Peyer's patch (tissue), 4 donors: Measurements from ENCODE around the gene UNC93B1. TPM values are rescaled to one million over a fixed set of nuclear protein-coding genes. Genes with fewer than 3 reads are reported as not detected.

Experiments used
- DNase-seq, 3 donors: peaks; one replicate each; pipeline ENCODE4 v3.0.0-alpha.2; 2017 to 2019
- H3K27ac ChIP-seq, 4 donors: fragments of 200-600 bp; sonication (generic); one replicate each; pipeline ENCODE4 v1.5.1; 2016 to 2019
- H3K27me3 ChIP-seq, 2 donors: fragments of 200-600 bp; sonication (generic); one replicate each; pipeline ENCODE4 v1.5.1; 2019
- H3K36me3 ChIP-seq, 3 donors: fragments of 200-600 bp; sonication (generic); one replicate each; pipeline ENCODE4 v1.5.1; 2016 to 2019
- H3K4me1 ChIP-seq, 4 donors: fragments of 200-600 bp; sonication (generic); one replicate each; pipeline ENCODE4 v1.5.1; 2016 to 2019
- H3K4me3 ChIP-seq, 4 donors: fragments of 200-600 bp; sonication (generic); 1 replicate in 3 of 4; 2 replicates in 1 of 4; pipeline ENCODE4 v1.5.1; 2016 to 2019; ENCODE audit warnings: mild to moderate bottlenecking in 1 of 4
- H3K9me3 ChIP-seq, 4 donors: fragments of 200-600 bp; sonication (generic); one replicate each; pipeline ENCODE4 v1.5.1; 2016 to 2019; ENCODE audit warnings: mild to moderate bottlenecking in 1 of 4
- POLR2A ChIP-seq, 2 donors: fragments of 450-650 bp; IDR thresholded peaks; one replicate each; pipeline ENCODE4 v1.5.1; 2017; ENCODE audit warnings: antibody characterized with exemption in 2 of 2, mild to moderate bottlenecking in 2 of 2, moderate library complexity in 2 of 2
- total RNA-seq, 4 donors: library from RNA; depleted of rRNA; stranded (reverse); fragments of >200 nt; gene quantifications; one replicate each; pipeline ENCODE4 v1.1.0, GENCODE V29; 2016
- TF ChIP-seq, protein P1 (sequence below), 6 experiments: fragments of 450-650 bp in 4 of 6; fragments of 200-600 bp in 2 of 6; sonication (generic) in 1 of 6; IDR thresholded peaks; one replicate each; pipeline ENCODE4 v1.5.1; 2017 to 2019; ENCODE audit warnings: antibody characterized with exemption in 6 of 6, mild to moderate bottlenecking in 3 of 6, moderate library complexity in 1 of 6

Gene UNC93B1
- total RNA-seq, 4 donors from 2014 or later: 68.7 to 154 (median 91.6) TPM

DNA sequence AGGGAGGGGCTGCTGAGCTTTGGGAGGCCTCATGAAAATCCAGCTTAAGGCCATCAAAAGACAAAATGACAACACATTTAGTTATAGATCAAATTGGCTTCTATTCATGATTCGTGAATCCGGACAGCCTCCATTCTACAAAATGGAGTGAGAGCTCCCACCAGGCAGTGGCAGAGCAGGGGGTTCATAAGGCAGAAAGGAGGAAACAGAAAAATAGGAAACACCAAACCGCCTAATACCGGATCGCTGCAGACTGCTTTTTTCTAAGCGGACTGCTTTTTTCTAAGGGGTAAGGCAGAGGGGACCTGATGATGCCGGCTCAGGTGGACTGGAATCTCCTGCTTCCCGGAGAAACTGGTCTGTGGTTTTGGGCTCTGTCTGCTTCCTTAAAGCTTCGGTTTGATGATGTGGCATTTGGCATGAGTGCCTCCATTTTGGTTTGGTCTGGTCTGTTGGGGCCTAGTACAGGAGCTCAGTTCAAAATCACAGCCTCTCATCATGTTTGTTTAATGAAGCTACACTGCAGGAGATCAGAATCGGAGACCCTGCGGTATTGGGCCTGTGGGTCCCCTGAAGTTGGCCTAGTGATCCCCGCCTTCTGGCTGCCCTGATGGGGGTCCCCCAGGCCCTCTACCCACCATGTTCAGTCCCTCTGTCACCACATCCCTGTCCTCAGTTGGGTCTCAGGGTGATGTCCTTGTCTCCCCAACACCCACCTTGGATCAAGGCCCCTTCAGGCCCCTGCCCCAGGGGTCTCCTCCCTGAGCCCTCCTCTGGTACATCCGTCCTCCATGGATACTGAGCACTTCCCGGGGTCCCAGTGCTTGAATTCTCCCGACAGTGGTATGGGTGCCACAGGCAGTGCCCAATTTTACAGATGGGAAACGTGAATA, 7.4 kb upstream of the UNC93B1 start:
- no peaks in the 10 kb centered on the region for H3K9me3 ChIP-seq
- peak overlapping the region in 3 of 4 donors; percentile 23 to 48 (median 48) for H3K4me3 ChIP-seq
- H3K36me3 ChIP-seq: no peaks in the 10 kb centered on the region
- peak overlapping the region; percentile 65 to 98 (median 90) for H3K27ac ChIP-seq
- H3K4me1 ChIP-seq: peaks cover 11 to 64% (median 17%) of the 10 kb centered on the region in 4 donors
- no peaks in the 10 kb centered on the region for H3K27me3 ChIP-seq
- DNase-seq: no peak
- TF ChIP-seq, protein P1, sequence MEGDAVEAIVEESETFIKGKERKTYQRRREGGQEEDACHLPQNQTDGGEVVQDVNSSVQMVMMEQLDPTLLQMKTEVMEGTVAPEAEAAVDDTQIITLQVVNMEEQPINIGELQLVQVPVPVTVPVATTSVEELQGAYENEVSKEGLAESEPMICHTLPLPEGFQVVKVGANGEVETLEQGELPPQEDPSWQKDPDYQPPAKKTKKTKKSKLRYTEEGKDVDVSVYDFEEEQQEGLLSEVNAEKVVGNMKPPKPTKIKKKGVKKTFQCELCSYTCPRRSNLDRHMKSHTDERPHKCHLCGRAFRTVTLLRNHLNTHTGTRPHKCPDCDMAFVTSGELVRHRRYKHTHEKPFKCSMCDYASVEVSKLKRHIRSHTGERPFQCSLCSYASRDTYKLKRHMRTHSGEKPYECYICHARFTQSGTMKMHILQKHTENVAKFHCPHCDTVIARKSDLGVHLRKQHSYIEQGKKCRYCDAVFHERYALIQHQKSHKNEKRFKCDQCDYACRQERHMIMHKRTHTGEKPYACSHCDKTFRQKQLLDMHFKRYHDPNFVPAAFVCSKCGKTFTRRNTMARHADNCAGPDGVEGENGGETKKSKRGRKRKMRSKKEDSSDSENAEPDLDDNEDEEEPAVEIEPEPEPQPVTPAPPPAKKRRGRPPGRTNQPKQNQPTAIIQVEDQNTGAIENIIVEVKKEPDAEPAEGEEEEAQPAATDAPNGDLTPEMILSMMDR (IDR thresholded peaks at IDR 0.05): no peak
- TF ChIP-seq POLR2A (IDR thresholded peaks at IDR 0.05): no peak

DNA sequence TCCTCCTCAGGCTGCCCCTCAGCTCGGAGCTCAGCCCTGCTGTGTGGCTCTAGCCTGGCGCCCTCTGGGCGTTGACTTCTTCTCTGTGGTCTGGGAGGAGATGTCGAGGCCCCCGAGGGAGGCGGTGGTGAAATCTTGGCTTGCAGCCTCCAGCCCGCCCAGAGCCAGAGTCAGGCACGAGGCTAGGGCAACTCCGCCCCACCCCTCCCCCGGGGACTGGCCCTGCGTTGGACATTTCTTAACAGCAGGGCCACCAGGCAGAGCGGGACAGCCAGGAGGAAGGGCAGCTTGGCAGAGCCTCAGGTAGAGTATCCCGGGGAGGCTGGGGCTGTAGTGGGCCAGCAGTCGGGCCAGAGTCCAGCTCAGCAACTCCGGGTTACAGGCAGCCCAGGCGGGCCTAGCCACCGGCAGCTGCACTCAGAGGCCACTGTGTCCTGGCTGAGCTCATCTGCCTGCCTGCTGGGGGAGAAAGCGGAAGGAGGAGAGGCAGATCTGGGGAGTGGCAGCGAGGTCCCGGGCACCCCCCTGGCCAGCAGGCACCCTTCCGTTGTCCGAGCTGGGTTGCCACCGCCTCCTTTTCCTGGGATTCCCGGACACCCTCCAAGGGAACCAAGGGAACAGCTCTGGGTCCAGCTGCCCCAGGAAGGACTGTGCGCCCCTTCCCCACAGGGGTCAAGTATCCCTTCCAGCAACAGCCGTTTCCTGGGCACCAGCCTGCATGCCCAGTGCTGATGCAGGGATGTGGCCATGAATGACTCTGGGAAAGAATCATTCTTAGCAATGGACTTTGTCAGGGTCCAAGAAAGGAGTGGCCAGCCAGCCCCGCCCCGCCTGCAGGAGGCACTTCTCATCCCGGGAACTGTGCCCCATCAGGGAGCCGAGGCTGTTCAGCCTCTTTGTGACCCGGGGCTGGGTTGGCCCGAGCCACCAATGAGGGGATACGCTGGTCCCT, 6.5 kb upstream of the UNC93B1 start, which contains the start of gene ALDH3B1:
Gene ALDH3B1, plus strand, starts transcription at position 238 of the 952 bp plus-strand sequence. CDS start 4,971 bp downstream, outside the sequence.
- Histone ChIP-seq H3K9me3 (no peaks in the 10 kb centered on the region), H3K4me1 (peaks cover 11 to 64% (median 19%) of the 10 kb centered on the region in 4 donors), H3K27ac (peak within 1 kb of the TSS; percentile 65 to 98 (median 90)), H3K27me3 (no peaks in the 10 kb centered on the region), H3K36me3 (no peaks in the 10 kb centered on the region), H3K4me3 (peak within 1 kb of the TSS in 3 of 4 donors; percentile 23 to 48 (median 48))
- peak; percentile 63 to 80 for TF ChIP-seq POLR2A (IDR thresholded peaks at IDR 0.05)
- TF ChIP-seq, protein P1 (IDR thresholded peaks at IDR 0.05): peak in 2 of 6 experiments; percentile 9 to 20
- DNase-seq: peak; percentile 62 to 94 (median 92)

DNA sequence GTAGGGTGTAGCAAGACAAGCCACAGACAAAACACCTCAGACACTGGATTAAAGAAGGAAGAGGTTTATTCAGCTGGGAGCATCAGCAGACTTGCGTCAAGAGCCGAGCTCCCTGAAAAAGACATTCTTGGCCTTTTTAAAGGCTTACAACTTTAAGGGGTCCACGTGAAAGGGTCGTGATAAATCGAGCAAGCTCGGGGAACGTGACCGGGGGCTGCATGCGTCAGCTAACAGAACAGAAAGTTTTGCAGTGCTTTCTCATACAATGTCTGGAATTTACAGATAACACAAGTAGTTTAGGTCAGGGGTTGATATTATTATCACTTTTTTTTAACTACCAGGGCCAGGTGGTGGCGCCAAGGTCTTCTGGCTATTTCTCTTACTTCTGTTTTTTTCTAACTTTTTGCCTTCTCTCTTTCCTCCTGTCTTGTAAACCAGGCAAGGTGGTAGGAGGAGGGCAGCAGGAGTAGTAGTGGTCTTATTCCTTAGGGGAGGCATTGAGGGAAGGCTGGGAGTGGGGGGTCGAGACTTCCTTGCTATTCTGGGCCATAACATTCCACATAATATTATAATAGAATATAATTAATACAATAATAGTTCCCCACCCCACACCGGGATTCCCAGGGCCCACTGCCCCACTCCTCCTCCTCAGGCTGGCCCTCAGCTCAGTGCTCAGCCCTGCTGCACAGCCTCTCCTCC, 5.6 kb upstream of the UNC93B1 start:
- peaks cover 8 to 60% (median 20%) of the 10 kb centered on the region in 4 donors for H3K4me1 ChIP-seq
- no peaks in the 10 kb centered on the region for H3K27me3 ChIP-seq
- no peak for TF ChIP-seq POLR2A (IDR thresholded peaks at IDR 0.05)
- TF ChIP-seq, protein P1 (IDR thresholded peaks at IDR 0.05): peak in 2 of 6 experiments; percentile 21 to 23
- peak overlapping the region in 2 of 4 donors; percentile 48 for H3K4me3 ChIP-seq
- peak in 2 of 3 donors; percentile 57 to 73 for DNase-seq
- H3K27ac ChIP-seq: peak overlapping the region; percentile 65 to 98 (median 90)
- H3K36me3 ChIP-seq: no peaks in the 10 kb centered on the region
- H3K9me3 ChIP-seq: no peaks in the 10 kb centered on the region

DNA sequence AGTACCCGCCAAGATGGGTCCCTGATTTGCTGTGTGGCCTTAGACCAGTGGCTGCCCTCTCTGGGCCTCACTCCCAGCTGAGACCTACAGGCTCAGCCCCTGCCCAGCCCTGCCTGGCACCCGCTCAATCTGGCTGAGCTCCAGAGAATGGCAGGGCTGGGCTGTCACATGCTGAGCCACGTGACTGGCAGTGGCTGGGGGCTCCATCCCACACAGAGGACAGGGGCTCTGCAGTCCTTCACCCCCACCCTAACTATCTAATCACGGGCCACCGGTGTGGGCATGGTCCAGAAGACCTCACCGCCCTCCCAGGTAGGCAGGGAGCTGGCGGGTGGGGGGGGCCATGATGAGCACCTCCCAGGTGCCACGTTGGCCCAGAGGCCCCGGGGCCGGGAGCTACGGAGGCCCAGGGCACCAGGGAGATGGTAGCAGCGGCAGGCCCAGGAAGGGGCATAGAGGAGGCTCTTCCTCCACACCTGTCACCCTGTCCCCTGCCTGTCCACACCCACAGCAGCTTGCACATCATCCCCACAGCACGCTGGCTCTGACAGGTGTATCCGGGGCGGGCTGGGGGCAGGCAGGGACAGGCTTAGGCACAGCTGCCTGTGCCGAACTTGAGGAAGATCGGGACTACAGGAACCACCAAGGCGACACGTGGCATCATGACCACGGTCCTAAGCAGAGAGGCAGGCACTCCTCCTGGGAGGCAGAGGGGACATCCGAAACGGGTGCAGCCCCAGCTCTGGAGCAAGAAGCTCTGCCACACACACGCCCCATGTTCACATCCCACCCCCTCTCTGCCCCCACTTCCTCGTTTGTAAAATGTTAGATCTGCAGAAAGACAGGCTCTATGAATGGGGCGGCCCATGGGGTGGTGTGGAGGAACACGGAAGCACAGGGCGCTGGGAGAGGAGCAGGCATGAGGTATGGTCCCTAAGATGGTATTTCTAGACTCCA, 4.8 kb upstream of the UNC93B1 start:
- TF ChIP-seq, protein P1 (IDR thresholded peaks at IDR 0.05): no peak
- no peak for TF ChIP-seq POLR2A (IDR thresholded peaks at IDR 0.05)
- peak overlapping the region; percentile 43 to 98 (median 90) for H3K27ac ChIP-seq
- no peaks in the 10 kb centered on the region for H3K9me3 ChIP-seq
- peak overlapping the region in 2 of 4 donors; percentile 38 to 48 for H3K4me3 ChIP-seq
- peaks cover 8 to 56% (median 24%) of the 10 kb centered on the region in 4 donors for H3K4me1 ChIP-seq
- H3K36me3 ChIP-seq: no peaks in the 10 kb centered on the region
- peak; percentile 79 to 85 (median 79) for DNase-seq
- H3K27me3 ChIP-seq: no peaks in the 10 kb centered on the region
